ENCODE data around the gene MAFG.

MAFG gene

GRCh38 chr17:81907219-81908145, 20.1 kb downstream of the MAFG start:
- no peak for DNase-seq

GRCh38 chr17:81906476-81907218, 20.9 kb downstream of the MAFG start:
- no peak for DNase-seq

GRCh38 chr17:81905993-81906392, 21.5 kb downstream of the MAFG start:
- DNase-seq: no peak

- no peak for DNase-seq
Measured at GRCh38 chr17:81905424-81905875, 22.1 kb downstream of the MAFG start.

- no peak for DNase-seq
Measured at GRCh38 chr17:81904600-81905423, 22.7 kb downstream of the MAFG start.

- DNase-seq: no peak
Measured at GRCh38 chr17:81903896-81904599, 23.5 kb downstream of the MAFG start.

GRCh38 chr17:81903415-81903831, 24.1 kb downstream of the MAFG start:
- DNase-seq: no peak

- no peak for DNase-seq
Measured at GRCh38 chr17:81902653-81903414, 24.7 kb downstream of the MAFG start.

GRCh38 chr17:81902023-81902652, 25.4 kb downstream of the MAFG start, which contains the start of gene NPB:
Gene NPB, plus strand, starts transcription at chr17:81902238. Its CDS starts 40 bp downstream, at chr17:81902278.
- DNase-seq: peak; percentile 70

GRCh38 chr17:81901167-81902022, 26.1 kb downstream of the MAFG start:
- no peak for DNase-seq

- no peak for DNase-seq
Measured at GRCh38 chr17:81900181-81900820, 27.2 kb downstream of the MAFG start.

GRCh38 chr17:81899514-81900166, 27.9 kb downstream of the MAFG start:
- no peak for DNase-seq

- DNase-seq: no peak
Measured at GRCh38 chr17:81898885-81899284, 28.6 kb downstream of the MAFG start.

GRCh38 chr17:81898029-81898866, 29.3 kb downstream of the MAFG start:
- DNase-seq: no peak

GRCh38 chr17:81895400-81895799, 32.1 kb downstream of the MAFG start:
- no peak for DNase-seq

- no peak for DNase-seq
Measured at GRCh38 chr17:81891303-81891552, 36.3 kb downstream of the MAFG start.

- DNase-seq: peak; percentile 66
Measured at GRCh38 chr17:81890447-81891302, 36.9 kb downstream of the MAFG start.

All from activated CD8-positive, alpha-beta memory T cell treated with anti-CD3 and anti-CD28 coated beads for 24 hours (primary cell).